H9 (cell line): Measurements from ENCODE around the gene PHF11. TPM values are rescaled to one million over a fixed set of nuclear protein-coding genes. Genes with fewer than 3 reads are reported as not detected.

Source experiments
- DNase-seq: peaks from one replicate; pipeline ENCODE4 v3.0.0-alpha.2; 2017
- H2AFZ ChIP-seq: one replicate; pipeline ENCODE4 v1.6.1; 2013; ENCODE audit warnings: mild to moderate bottlenecking, low read length, control low read depth, moderate library complexity
- H2AK5ac ChIP-seq: 2 replicates; pipeline ENCODE4 v1.6.1; 2013; ENCODE audit warnings: low read length, control low read depth, mixed read lengths; ENCODE audit not compliant: insufficient read length
- H2BK120ac ChIP-seq: one replicate; pipeline ENCODE4 v1.6.1; 2013; ENCODE audit warnings: low read depth, mild to moderate bottlenecking, low read length, control low read depth, inconsistent platforms; ENCODE audit not compliant: poor library complexity, severe bottlenecking
- H2BK12ac ChIP-seq: 2 replicates; pipeline ENCODE4 v1.6.1; 2013; ENCODE audit warnings: low read length, control low read depth, mixed read lengths, low read depth; ENCODE audit not compliant: insufficient read length
- H2BK15ac ChIP-seq: 2 replicates; pipeline ENCODE4 v1.6.1; 2013; ENCODE audit warnings: low read depth, low read length, control low read depth
- H2BK20ac ChIP-seq: one replicate; pipeline ENCODE4 v1.6.1; 2013; ENCODE audit warnings: low read depth, mild to moderate bottlenecking, low read length, control low read depth, inconsistent platforms; ENCODE audit not compliant: poor library complexity, severe bottlenecking
- H2BK5ac ChIP-seq: 2 replicates; pipeline ENCODE4 v1.6.1; 2013; ENCODE audit warnings: low read length, control low read depth, mixed read lengths; ENCODE audit not compliant: insufficient read length
- H3K14ac ChIP-seq: 2 replicates; pipeline ENCODE4 v1.6.1; 2013; ENCODE audit warnings: low read length, control low read depth; ENCODE audit not compliant: insufficient read depth
- H3K18ac ChIP-seq: 2 replicates; pipeline ENCODE4 v1.6.1; 2013; ENCODE audit warnings: low read depth, mild to moderate bottlenecking, mixed read lengths, low read length, control low read depth; ENCODE audit not compliant: insufficient read length
- H3K23ac ChIP-seq: 2 replicates; pipeline ENCODE4 v1.6.1; 2013; ENCODE audit warnings: low read length, control low read depth, mixed read lengths, low read depth; ENCODE audit not compliant: insufficient read length
- H3K23me2 ChIP-seq: 2 replicates; pipeline ENCODE4 v1.6.1; 2013; ENCODE audit warnings: low read depth, mild to moderate bottlenecking, mixed read lengths, low read length, control low read depth; ENCODE audit not compliant: insufficient read length, poor library complexity, severe bottlenecking
- H3K27ac ChIP-seq: 2 replicates; pipeline ENCODE4 v1.5.1; 2013; ENCODE audit warnings: low read length, control low read depth, mixed read lengths, low read depth; ENCODE audit not compliant: insufficient read length
- H3K27me3 ChIP-seq: 2 replicates; pipeline ENCODE4 v1.6.1; 2013; ENCODE audit warnings: low read length, control low read depth, inconsistent platforms; ENCODE audit not compliant: insufficient read depth
- H3K4ac ChIP-seq: 2 replicates; pipeline ENCODE4 v1.6.1; 2013; ENCODE audit warnings: low read depth, mild to moderate bottlenecking, control low read depth, inconsistent platforms, low read length, moderate library complexity
- H3K4me1 ChIP-seq: 2 replicates; pipeline ENCODE4 v1.6.1; 2013; ENCODE audit warnings: low read length, control low read depth, inconsistent platforms; ENCODE audit not compliant: insufficient read depth
- H3K4me2 ChIP-seq: 2 replicates; pipeline ENCODE4 v1.6.1; 2013; ENCODE audit warnings: low read length, control low read depth, mixed read lengths; ENCODE audit not compliant: insufficient read length, insufficient read depth
- H3K56ac ChIP-seq: 2 replicates; pipeline ENCODE4 v1.6.1; 2013; ENCODE audit warnings: low read depth, mild to moderate bottlenecking, mixed read lengths, low read length, control low read depth; ENCODE audit not compliant: insufficient read length
- H3K79me1 ChIP-seq: 2 replicates; pipeline ENCODE4 v1.6.1; 2013; ENCODE audit warnings: low read depth, mild to moderate bottlenecking, moderate library complexity, low read length, control low read depth, inconsistent platforms; ENCODE audit not compliant: insufficient read depth, poor library complexity, severe bottlenecking
- H3K79me2 ChIP-seq: 2 replicates; pipeline ENCODE4 v1.6.1; 2013; ENCODE audit warnings: low read length, control low read depth, inconsistent platforms; ENCODE audit not compliant: insufficient read depth
- H3K9ac ChIP-seq: 2 replicates; pipeline ENCODE4 v1.6.1; 2013; ENCODE audit warnings: low read length, control low read depth, mixed read lengths; ENCODE audit not compliant: insufficient read length; ENCODE audit errors: extremely low read depth
- H3K9me3 ChIP-seq: one replicate; pipeline ENCODE4 v1.6.1; 2013; ENCODE audit warnings: low read depth, low read length, inconsistent platforms; ENCODE audit not compliant: control insufficient read depth
- H3T11ph ChIP-seq: one replicate; pipeline ENCODE4 v1.6.1; 2013; ENCODE audit warnings: mild to moderate bottlenecking, low read length, control low read depth, inconsistent platforms
- H4K20me1 ChIP-seq: one replicate; pipeline ENCODE4 v1.6.1; 2013; ENCODE audit not compliant: control insufficient read depth, insufficient read length, insufficient read depth
- H4K5ac ChIP-seq: 2 replicates; pipeline ENCODE4 v1.6.1; 2013; ENCODE audit warnings: low read depth, mild to moderate bottlenecking, mixed read lengths, low read length, control low read depth; ENCODE audit not compliant: insufficient read length
- H4K8ac ChIP-seq: replicated peaks from 2 replicates; pipeline ENCODE4 v1.6.1; 2013; ENCODE audit warnings: low read length, control low read depth, mixed read lengths, low read depth; ENCODE audit not compliant: insufficient read length
- H4K91ac ChIP-seq: 2 replicates; pipeline ENCODE4 v1.6.1; 2013; ENCODE audit warnings: low read depth, mild to moderate bottlenecking, moderate library complexity, mixed read lengths, low read length, control low read depth; ENCODE audit not compliant: insufficient read length
- H3K27ac Mint-ChIP-seq, 3 experiments: 2 replicates in 2 of 3; 3 replicates in 1 of 3; pipeline ENCODE4 v1.8.0; 2020 to 2021; ENCODE audit warnings: mixed read lengths in 3 of 3, mild to moderate bottlenecking in 1 of 3, moderate library complexity in 1 of 3
- H3K27me3 Mint-ChIP-seq: 2 replicates; pipeline ENCODE4 v1.8.0; 2021; ENCODE audit warnings: low read depth, mild to moderate bottlenecking, moderate library complexity, mixed read lengths
- H3K36me3 Mint-ChIP-seq, 3 experiments: 2 replicates in 2 of 3; 3 replicates in 1 of 3; pipeline ENCODE4 v1.8.0; 2020 to 2021; ENCODE audit warnings: low read depth in 3 of 3, mixed read lengths in 3 of 3; ENCODE audit not compliant: insufficient read depth in 1 of 3
- H3K4me1 Mint-ChIP-seq, 2 experiments: 2 replicates each; pipeline ENCODE4 v1.8.0; 2020; ENCODE audit warnings: mixed read lengths in 2 of 2
- H3K4me3 Mint-ChIP-seq, 2 experiments: 2 replicates in 1 of 2; 3 replicates in 1 of 2; pipeline ENCODE4 v1.8.0; 2020 to 2021; ENCODE audit warnings: mild to moderate bottlenecking in 2 of 2, mixed read lengths in 2 of 2, moderate library complexity in 1 of 2
- H3K9me3 Mint-ChIP-seq, 2 experiments: 2 replicates in 1 of 2; 3 replicates in 1 of 2; pipeline ENCODE4 v1.8.0; 2020; ENCODE audit warnings: mild to moderate bottlenecking in 2 of 2, mixed read lengths in 2 of 2, moderate library complexity in 1 of 2
- CTCF ChIP-seq: fragments of 200-600 bp; sonication (generic); conservative IDR thresholded peaks from 3 replicates; pipeline ENCODE4 v1.8.0; 2021; ENCODE audit warnings: antibody characterized with exemption, mild to moderate bottlenecking
- WGBS: extraction: QIAGEN DNeasy Blood & Tissue Kit; methylation state at CpG from one replicate; pipeline ENCODE4 v1.1.7; 2013; ENCODE audit warnings: missing lambda C conversion rate, low lambda C conversion rate, mixed read lengths; ENCODE audit not compliant: insufficient read length; ENCODE audit errors: extremely low coverage; 5-methylcytosine and 5-hydroxymethylcytosine counted together
- total RNA-seq: library from RNA; stranded (reverse); gene quantifications from 2 replicates; pipeline ENCODE4 v1.2.1, GENCODE V29; 2021

The PHF11 gene
- total RNA-seq, 1 experiment from 2014 or later = 13.5 TPM

GRCh38 chr13:49521224-49521623 is 25.5 kb downstream of the PHF11 start:
- Histone ChIP-seq H4K5ac (no peak overlapping the region), H4K91ac (no peak overlapping the region), H3T11ph (no peak overlapping the region), H2BK20ac (no peak overlapping the region), H3K79me2 (no peaks in the 10 kb centered on the region), H2BK15ac (no peak overlapping the region), H3K27me3 (no peaks in the 10 kb centered on the region), H3K18ac (no peak overlapping the region), H3K14ac (no peak overlapping the region), H3K23me2 (no peaks in the 10 kb centered on the region), H4K8ac (no peak overlapping the region), H2BK5ac (no peak overlapping the region), H3K9me3 (no peaks in the 10 kb centered on the region), H3K4me2 (no peak overlapping the region), H3K27ac (no peak overlapping the region), H2AK5ac (no peak overlapping the region), H3K56ac (no peak overlapping the region), H2BK12ac (no peak overlapping the region), H3K4me1 (no peaks in the 10 kb centered on the region), H3K9ac (no peak overlapping the region), H3K4ac (no peak overlapping the region), H4K20me1 (no peaks in the 10 kb centered on the region), H3K79me1 (no peaks in the 10 kb centered on the region), H2BK120ac (no peak overlapping the region), H3K23ac (no peak overlapping the region), H2AFZ (no peak overlapping the region)
- no peak for TF ChIP-seq CTCF
- Mint-ChIP-seq H3K9me3 (no peaks in the 10 kb centered on the region), H3K27me3 (no peaks in the 10 kb centered on the region), H3K4me3 (no peak overlapping the region), H3K36me3 (peaks cover 0 to 8% (median 0%) of the 10 kb centered on the region in 3 experiments; a peak in 2 of 7 replicates), H3K27ac (no peak overlapping the region), H3K4me1 (peaks cover 0 to 5% of the 10 kb centered on the region in 2 experiments; a peak in 1 of 4 replicates)
- WGBS = no CpG with 5 or more reads among the region's 4 CpGs
- no peak for DNase-seq
